ENCODE measurements around the gene TBX10. TPM values are rescaled to one million over a fixed set of nuclear protein-coding genes. Genes with fewer than 3 reads are reported as not detected.
A peak's percentile ranks its signal among the peaks of the same experiment; 100 is the strongest.

TBX10 gene
- total and polyA plus RNA-seq, 2 donors (not counting 3 experiments of a cell fraction or from before 2014, with no cell fraction given) = not detected

- peak; percentile 96 for DNase-seq (ENCODE audit: low read depth, low spot score)
- peak overlapping the region; percentile 76 for H3K4me2 ChIP-seq (ENCODE audit: insufficient read depth, low read length)
- peak overlapping the region; percentile 39 to 60 (median 55) for H3K4me3 ChIP-seq (replicated peaks in 1 of 3; ENCODE audit: insufficient read depth in 1 of 3, low read depth in 1 of 3, low read length in 3 of 3)
- H4K20me1 ChIP-seq (replicated peaks; ENCODE audit: control insufficient read depth, extremely low read depth, insufficient read depth, low read length) = no peaks in the 10 kb centered on the region
- peak overlapping the region; percentile 68 for H3K9ac ChIP-seq (replicated peaks; ENCODE audit: extremely low read depth, insufficient read depth, low read length)
- no peaks in the 10 kb centered on the region for H3K27me3 ChIP-seq (ENCODE audit: control insufficient read depth in 2 of 2, insufficient read depth in 2 of 2, low read length in 2 of 2)
- no peaks in the 10 kb centered on the region for H3K36me3 ChIP-seq (ENCODE audit: control insufficient read depth in 2 of 2, extremely low read depth in 1 of 2, insufficient read depth in 2 of 2, low read length in 2 of 2)
- ChIA-PET POLR2A (no interaction called here), CTCF (interaction anchor here (0.9 to 6.6 kb wide), 22 partner anchors 8 to 325 kb away, joined by 3 to 98 read pairs (median 6); partner anchors contain the start of genes ACY3 and TBX10)
- peak; percentile 88 for FAIRE-seq
- intact Hi-C loops (cut with micrococcal nuclease) (loop anchor here (1.0 to 2.0 kb wide), 3 partner anchors 29 to 174 kb away; no protein-coding TSS in a partner anchor), dilution Hi-C loops (cut with MboI; ENCODE audit: extremely low pct_ligation_motif_present, low sequenced_read_pairs) (no loop called here)
- peak overlapping the region; percentile 98 for H2AFZ ChIP-seq (ENCODE audit: low read depth, low read length)
- H3K27ac ChIP-seq (ENCODE audit: insufficient read depth, low read depth, low read length) = peak overlapping the region; percentile 58
- H3K4me1 ChIP-seq (ENCODE audit: control insufficient read depth, extremely low read depth, insufficient read depth, low read length) = peaks cover 4% of the 10 kb centered on the region
- H3K79me2 ChIP-seq (ENCODE audit: control insufficient read depth, insufficient read depth, low read length) = no peaks in the 10 kb centered on the region
- peak; percentile 79 for TF ChIP-seq POLR2AphosphoS5 (IDR thresholded peaks at IDR 0.05; ENCODE audit: insufficient read depth, low read depth, low read length)
- no peak for TF ChIP-seq MYC (IDR thresholded peaks at IDR 0.05; ENCODE audit: low read depth, low read length)
- TF ChIP-seq GATA2 (IDR thresholded peaks at IDR 0.05; ENCODE audit: insufficient read depth, insufficient read length, low read depth, low read length) = no peak
- no peak for TF ChIP-seq FOS (IDR thresholded peaks at IDR 0.05; ENCODE audit: borderline replicate concordance, insufficient read depth, low read length)
- peak; percentile 75 for TF ChIP-seq POLR2A (IDR thresholded peaks at IDR 0.05; ENCODE audit: low read depth, low read length)
- no peak for TF ChIP-seq EZH2 (IDR thresholded peaks at IDR 0.05; ENCODE audit: borderline replicate concordance, low read depth, low read length, severe bottlenecking)
- TF ChIP-seq JUN (IDR thresholded peaks at IDR 0.05; ENCODE audit: borderline replicate concordance, insufficient read depth, insufficient read length, low read depth) = no peak
- no peak for TF ChIP-seq MAX (IDR thresholded peaks at IDR 0.05; ENCODE audit: insufficient read depth, insufficient read length)
- peak; percentile 79 to 80 for TF ChIP-seq CTCF (IDR thresholded peaks at IDR 0.05; ENCODE audit: extremely low read depth in 1 of 2, insufficient read depth in 1 of 2, low read depth in 1 of 2, low read length in 2 of 2)
- no peaks in the 10 kb centered on the region for H3K9me1 ChIP-seq (replicated peaks; ENCODE audit: control insufficient read depth, extremely low read depth, insufficient read depth, low read length)
- BruUV-seq (replicated peaks) = TSS peak; percentile 16
- H3K9me3 ChIP-seq (replicated peaks; ENCODE audit: control insufficient read depth, insufficient read depth, low read length) = no peaks in the 10 kb centered on the region
These were observed 9.2 kb downstream of the TBX10 start for GRCh38 chr11:67630228-67630942.
